Astrocyte of the cerebellum (primary cell): Measurements from ENCODE around the gene AK4.
A peak's percentile ranks its signal among the peaks of the same experiment; 100 is the strongest.

Source experiments
- DNase-seq: peaks from one replicate; pipeline ENCODE4 v3.0.0-alpha.2; 2011; ENCODE audit warnings: low read depth
- H3K4me3 ChIP-seq: 2 replicates; pipeline ENCODE4 v1.5.1; 2011; ENCODE audit warnings: mild to moderate bottlenecking, low read depth, low read length, moderate library complexity
- CTCF ChIP-seq: IDR thresholded peaks from 2 replicates; pipeline ENCODE4 v1.5.1; 2012; ENCODE audit warnings: low read length, low read depth, moderate library complexity, mild to moderate bottlenecking; ENCODE audit errors: missing control alignments
- in situ Hi-C: cut with HindIII; loops from 2 replicates; pipeline ENCODE4 v1.10.0; 2017; ENCODE audit warnings: low sequenced_read_pairs

AK4 gene

GRCh38 chr1:65164633-65165032 is 16.6 kb downstream of the AK4 start:
- in situ Hi-C loops = no loop called here
- no peak for TF ChIP-seq CTCF
- H3K4me3 ChIP-seq = no peak overlapping the region
- no peak for DNase-seq

- H3K4me3 ChIP-seq = no peak overlapping the region
- no peak for DNase-seq
- no peak for TF ChIP-seq CTCF
- in situ Hi-C loops = no loop called here
Observed at GRCh38 chr1:65165269-65165993, 17.4 kb downstream of the AK4 start.

GRCh38 chr1:65166572-65167305 is 18.7 kb downstream of the AK4 start:
- no peak for DNase-seq
- TF ChIP-seq CTCF = no peak
- in situ Hi-C loops = no loop called here
- H3K4me3 ChIP-seq = no peak overlapping the region

- in situ Hi-C loops = no loop called here
- H3K4me3 ChIP-seq = no peak overlapping the region
- TF ChIP-seq CTCF = no peak
- DNase-seq = no peak
Observed at GRCh38 chr1:65167586-65168242, 19.7 kb downstream of the AK4 start.

- no peak overlapping the region for H3K4me3 ChIP-seq
- DNase-seq = no peak
- in situ Hi-C loops = no loop called here
- TF ChIP-seq CTCF = no peak
Observed at GRCh38 chr1:65168867-65169266, 20.9 kb downstream of the AK4 start.

- H3K4me3 ChIP-seq = no peak overlapping the region
- DNase-seq = peak; percentile 52
- in situ Hi-C loops = no loop called here
- TF ChIP-seq CTCF = no peak
Observed at GRCh38 chr1:65170511-65171142, 22.6 kb downstream of the AK4 start.
